ENCODE results near the gene BACE2.

DNA sequence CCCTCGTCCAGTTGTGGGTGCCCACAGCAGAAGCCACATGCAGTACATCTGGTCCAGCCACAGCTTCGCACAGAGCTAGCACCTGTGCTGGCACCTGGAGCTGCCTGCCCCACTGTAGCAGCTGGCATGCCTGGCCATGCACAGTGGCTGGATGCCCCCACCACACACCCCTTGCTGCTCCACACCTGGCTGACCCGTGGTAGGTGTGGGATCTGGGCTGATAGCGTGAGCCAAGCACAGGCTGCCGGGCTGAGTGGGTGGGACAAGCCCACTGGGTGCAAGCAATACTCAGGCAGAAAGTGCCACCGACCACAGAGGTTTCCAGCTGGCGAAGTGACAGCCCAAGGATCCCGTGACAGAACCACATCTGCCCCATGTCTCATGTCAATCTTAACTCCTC is 30.6 kb upstream of the BACE2 start:
- TF ChIP-seq PPARA (CRISPR knock-in tag; IDR thresholded peaks at IDR 0.05; ENCODE audit: borderline replicate concordance) (no peak), ARNTL (CRISPR knock-in tag; IDR thresholded peaks at IDR 0.05; ENCODE audit: borderline replicate concordance, low read depth) (no peak), ZFP30 (CRISPR knock-in tag; IDR thresholded peaks at IDR 0.05) (no peak), SNAI2 (CRISPR knock-in tag; IDR thresholded peaks at IDR 0.05) (no peak), ZFP3 (CRISPR knock-in tag; IDR thresholded peaks at IDR 0.05) (no peak), RARB (CRISPR knock-in tag; IDR thresholded peaks at IDR 0.05) (no peak), ZNF8 (CRISPR knock-in tag; IDR thresholded peaks at IDR 0.05) (no peak), BACH2 (CRISPR knock-in tag; IDR thresholded peaks at IDR 0.05; ENCODE audit: borderline replicate concordance) (no peak), GLIS3 (CRISPR knock-in tag; IDR thresholded peaks at IDR 0.05) (no peak), ZNF70 (CRISPR knock-in tag; IDR thresholded peaks at IDR 0.05) (no peak), OSR1 (CRISPR knock-in tag; IDR thresholded peaks at IDR 0.05) (no peak)
- TF ChIP-seq, protein P1, sequence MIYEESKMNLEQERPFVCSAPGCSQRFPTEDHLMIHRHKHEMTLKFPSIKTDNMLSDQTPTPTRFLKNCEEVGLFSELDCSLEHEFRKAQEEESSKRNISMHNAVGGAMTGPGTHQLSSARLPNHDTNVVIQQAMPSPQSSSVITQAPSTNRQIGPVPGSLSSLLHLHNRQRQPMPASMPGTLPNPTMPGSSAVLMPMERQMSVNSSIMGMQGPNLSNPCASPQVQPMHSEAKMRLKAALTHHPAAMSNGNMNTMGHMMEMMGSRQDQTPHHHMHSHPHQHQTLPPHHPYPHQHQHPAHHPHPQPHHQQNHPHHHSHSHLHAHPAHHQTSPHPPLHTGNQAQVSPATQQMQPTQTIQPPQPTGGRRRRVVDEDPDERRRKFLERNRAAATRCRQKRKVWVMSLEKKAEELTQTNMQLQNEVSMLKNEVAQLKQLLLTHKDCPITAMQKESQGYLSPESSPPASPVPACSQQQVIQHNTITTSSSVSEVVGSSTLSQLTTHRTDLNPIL (CRISPR knock-in tag; IDR thresholded peaks at IDR 0.05; ENCODE audit: low read depth): no peak
- TF ChIP-seq, protein P2, sequence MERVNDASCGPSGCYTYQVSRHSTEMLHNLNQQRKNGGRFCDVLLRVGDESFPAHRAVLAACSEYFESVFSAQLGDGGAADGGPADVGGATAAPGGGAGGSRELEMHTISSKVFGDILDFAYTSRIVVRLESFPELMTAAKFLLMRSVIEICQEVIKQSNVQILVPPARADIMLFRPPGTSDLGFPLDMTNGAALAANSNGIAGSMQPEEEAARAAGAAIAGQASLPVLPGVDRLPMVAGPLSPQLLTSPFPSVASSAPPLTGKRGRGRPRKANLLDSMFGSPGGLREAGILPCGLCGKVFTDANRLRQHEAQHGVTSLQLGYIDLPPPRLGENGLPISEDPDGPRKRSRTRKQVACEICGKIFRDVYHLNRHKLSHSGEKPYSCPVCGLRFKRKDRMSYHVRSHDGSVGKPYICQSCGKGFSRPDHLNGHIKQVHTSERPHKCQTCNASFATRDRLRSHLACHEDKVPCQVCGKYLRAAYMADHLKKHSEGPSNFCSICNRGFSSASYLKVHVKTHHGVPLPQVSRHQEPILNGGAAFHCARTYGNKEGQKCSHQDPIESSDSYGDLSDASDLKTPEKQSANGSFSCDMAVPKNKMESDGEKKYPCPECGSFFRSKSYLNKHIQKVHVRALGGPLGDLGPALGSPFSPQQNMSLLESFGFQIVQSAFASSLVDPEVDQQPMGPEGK (CRISPR knock-in tag; IDR thresholded peaks at IDR 0.05; ENCODE audit: borderline replicate concordance): no peak
- TF ChIP-seq, protein P3, sequence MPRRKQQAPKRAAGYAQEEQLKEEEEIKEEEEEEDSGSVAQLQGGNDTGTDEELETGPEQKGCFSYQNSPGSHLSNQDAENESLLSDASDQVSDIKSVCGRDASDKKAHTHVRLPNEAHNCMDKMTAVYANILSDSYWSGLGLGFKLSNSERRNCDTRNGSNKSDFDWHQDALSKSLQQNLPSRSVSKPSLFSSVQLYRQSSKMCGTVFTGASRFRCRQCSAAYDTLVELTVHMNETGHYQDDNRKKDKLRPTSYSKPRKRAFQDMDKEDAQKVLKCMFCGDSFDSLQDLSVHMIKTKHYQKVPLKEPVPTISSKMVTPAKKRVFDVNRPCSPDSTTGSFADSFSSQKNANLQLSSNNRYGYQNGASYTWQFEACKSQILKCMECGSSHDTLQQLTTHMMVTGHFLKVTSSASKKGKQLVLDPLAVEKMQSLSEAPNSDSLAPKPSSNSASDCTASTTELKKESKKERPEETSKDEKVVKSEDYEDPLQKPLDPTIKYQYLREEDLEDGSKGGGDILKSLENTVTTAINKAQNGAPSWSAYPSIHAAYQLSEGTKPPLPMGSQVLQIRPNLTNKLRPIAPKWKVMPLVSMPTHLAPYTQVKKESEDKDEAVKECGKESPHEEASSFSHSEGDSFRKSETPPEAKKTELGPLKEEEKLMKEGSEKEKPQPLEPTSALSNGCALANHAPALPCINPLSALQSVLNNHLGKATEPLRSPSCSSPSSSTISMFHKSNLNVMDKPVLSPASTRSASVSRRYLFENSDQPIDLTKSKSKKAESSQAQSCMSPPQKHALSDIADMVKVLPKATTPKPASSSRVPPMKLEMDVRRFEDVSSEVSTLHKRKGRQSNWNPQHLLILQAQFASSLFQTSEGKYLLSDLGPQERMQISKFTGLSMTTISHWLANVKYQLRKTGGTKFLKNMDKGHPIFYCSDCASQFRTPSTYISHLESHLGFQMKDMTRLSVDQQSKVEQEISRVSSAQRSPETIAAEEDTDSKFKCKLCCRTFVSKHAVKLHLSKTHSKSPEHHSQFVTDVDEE (CRISPR knock-in tag; IDR thresholded peaks at IDR 0.05): no peak

All from SK-N-SH treated with all-trans-retinoic acid at 6 μM for 48 hours (cell line).